PC-3 (cell line): ENCODE data around the gene PHF8. TPM values are rescaled to one million over a fixed set of nuclear protein-coding genes. Genes with fewer than 3 reads are reported as not detected.

Experiments
- ATAC-seq: fragments of 200-7000 bp; cut with Tn5 transposase; 2 replicates; pipeline ENCODE4 v1.9.1; 2020; ENCODE audit warnings: mild to moderate bottlenecking, moderate library complexity
- BruUV-seq: library from RNA; stranded (reverse); fragments of 400-500 nt; replicated peaks from 2 replicates; lab custom pipeline; 2021; lab: Mats Ljungman, UMichigan
- CTCF ChIA-PET: fragments of 300-600 bp; sonication (Branson Sonifier 250); formaldehyde crosslinking; loops from one replicate; lab custom pipeline; 2022; ENCODE audit warnings: antibody characterized with exemption; lab: Charles Lee
- POLR2A ChIA-PET: fragments of 300-600 bp; sonication (Branson Sonifier 250); formaldehyde crosslinking; loops from one replicate; lab custom pipeline; 2022; ENCODE audit warnings: antibody characterized with exemption; ENCODE audit not compliant: unreplicated experiment; lab: Charles Lee
- DNase-seq: peaks from one replicate; pipeline ENCODE4 v3.0.0-alpha.2; 2015
- H2AFZ ChIP-seq: fragments of 300-600 bp; sonication (generic); 2 replicates; pipeline ENCODE4 v1.6.0; 2016; ENCODE audit warnings: antibody characterized with exemption, low read length
- H3F3A ChIP-seq: fragments of 300-600 bp; sonication (generic); one replicate; pipeline ENCODE4 v1.6.0; 2017; ENCODE audit warnings: antibody characterized with exemption, low read length, control low read depth, mild to moderate bottlenecking; ENCODE audit not compliant: unreplicated experiment
- H3K27ac ChIP-seq: fragments of 300-600 bp; sonication (generic); 2 replicates; pipeline ENCODE4 v1.5.1; 2016; ENCODE audit warnings: mild to moderate bottlenecking, low read length
- H3K27me3 ChIP-seq: fragments of 300-600 bp; sonication (generic); 2 replicates; pipeline ENCODE4 v1.6.1; 2016; ENCODE audit warnings: low read length, mixed read lengths
- H3K36me3 ChIP-seq: fragments of 300-600 bp; sonication (generic); 2 replicates; pipeline ENCODE4 v1.6.1; 2016; ENCODE audit warnings: low read depth, mixed run types, low read length, mixed read lengths
- H3K4me1 ChIP-seq: fragments of 300-600 bp; sonication (generic); 2 replicates; pipeline ENCODE4 v1.5.1; 2016; ENCODE audit warnings: low read length; ENCODE audit not compliant: insufficient read depth
- H3K4me2 ChIP-seq: fragments of 300-600 bp; sonication (generic); 2 replicates; pipeline ENCODE4 v1.6.0; 2016; ENCODE audit warnings: low read length
- H3K4me3 ChIP-seq: fragments of 300-600 bp; sonication (generic); 2 replicates; pipeline ENCODE4 v1.5.1; 2016; ENCODE audit warnings: mild to moderate bottlenecking, low read length, mixed read lengths
- H3K79me2 ChIP-seq: fragments of 300-600 bp; sonication (generic); 2 replicates; pipeline ENCODE4 v1.6.1; 2017; ENCODE audit warnings: low read length, mixed read lengths
- H3K9ac ChIP-seq: fragments of 300-600 bp; sonication (generic); 2 replicates; pipeline ENCODE4 v1.6.0; 2016; ENCODE audit warnings: mild to moderate bottlenecking, low read length
- H3K9me2 ChIP-seq: fragments of 300-600 bp; sonication (generic); replicated peaks from 2 replicates; pipeline ENCODE4 v1.6.1; 2016; ENCODE audit warnings: mixed run types, low read length, mixed read lengths
- H3K9me3 ChIP-seq: fragments of 300-600 bp; sonication (generic); 2 replicates; pipeline ENCODE4 v1.6.1; 2016; ENCODE audit warnings: low read length, mixed read lengths
- H4K20me1 ChIP-seq: fragments of 300-600 bp; sonication (generic); 2 replicates; pipeline ENCODE4 v1.6.1; 2016; ENCODE audit warnings: low read length, mixed read lengths
- EZH2 ChIP-seq: fragments of 300-600 bp; sonication (generic); IDR thresholded peaks from one replicate; pipeline ENCODE4 v1.6.1; 2017; ENCODE audit warnings: antibody characterized with exemption, mild to moderate bottlenecking, low read length; ENCODE audit not compliant: unreplicated experiment
- EZH2phosphoT487 ChIP-seq: fragments of 300-600 bp; sonication (generic); IDR thresholded peaks from 2 replicates; pipeline ENCODE4 v1.6.1; 2018; ENCODE audit warnings: mild to moderate bottlenecking, antibody characterized with exemption, low read length, borderline replicate concordance
- intact Hi-C: fragments of 100-400 bp; cut with micrococcal nuclease; formaldehyde crosslinking; loops from 2 replicates; pipeline ENCODE4 v1.9.0; 2023
- total RNA-seq: library from RNA; depleted of rRNA; stranded (reverse); fragments of >200 nt; gene quantifications from 2 replicates; pipeline ENCODE4 v1.2.3, GENCODE V29; 2014
- TF ChIP-seq, protein P1 (sequence below): fragments of 300-600 bp; sonication (generic); conservative IDR thresholded peaks from 2 replicates; pipeline ENCODE4 v1.5.1; 2017; ENCODE audit warnings: antibody characterized with exemption, low read depth, mild to moderate bottlenecking, low read length

The PHF8 gene
- total RNA-seq, 1 experiment from 2014 or later = 19.4 TPM

DNA sequence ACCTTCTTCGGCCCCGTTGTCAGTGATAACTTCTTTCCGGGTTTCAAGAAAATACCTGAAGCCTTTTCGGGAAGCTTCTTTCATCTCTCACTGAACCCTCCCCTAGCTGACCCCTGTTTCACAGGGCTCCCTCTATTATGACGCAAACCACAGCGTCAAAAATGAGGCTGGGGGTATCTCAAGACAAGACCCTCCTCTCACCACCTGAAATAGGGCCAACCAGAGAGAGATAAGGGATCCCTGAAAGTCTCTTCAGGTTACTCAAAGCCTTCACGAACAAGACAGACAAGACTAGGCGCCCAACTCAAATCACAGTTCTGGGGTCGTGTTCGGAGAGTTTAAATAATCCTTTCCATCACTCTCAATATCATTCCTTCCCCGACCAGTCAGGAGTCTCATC, 1.2 kb downstream of the PHF8 start:
- BruUV-seq = no TSS peak
- POLR2A ChIA-PET = interaction anchor here (0.6 kb wide), 3 partner anchors 106 to 818 kb away, joined by 3 to 7 read pairs (median 5); partner anchors contain the start of gene FAM120C
- peak overlapping the region; percentile 97 for H3K9ac ChIP-seq

DNA sequence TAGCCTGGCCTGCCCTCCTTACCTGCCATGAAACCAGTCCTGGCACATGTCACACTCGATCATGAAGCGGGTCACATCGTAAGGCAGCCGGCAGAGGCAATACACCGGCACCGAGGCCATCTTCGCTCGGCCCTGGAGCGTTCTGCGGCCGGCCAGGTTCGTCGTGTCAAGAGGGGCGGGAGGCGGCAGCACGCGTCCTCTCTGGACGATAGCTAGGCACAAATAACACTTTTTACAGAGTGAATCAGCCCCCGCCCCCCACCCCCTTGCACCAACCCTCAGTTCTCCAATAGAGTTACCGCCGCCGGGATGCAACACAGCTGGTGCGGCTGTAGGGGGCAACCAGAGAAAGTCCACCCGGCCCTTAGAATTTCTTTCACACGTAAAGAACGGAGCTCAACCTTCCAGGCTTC, 1.7 kb downstream of the PHF8 start:
- H3K9ac ChIP-seq = peak overlapping the region; percentile 97
- H3F3A ChIP-seq = no peaks in the 10 kb centered on the region
- H3K27ac ChIP-seq = 0 out of 2 replicates have a peak overlapping the region, but pooled peaks have one; percentile 7
- H2AFZ ChIP-seq = peak overlapping the region; percentile 96
- no peaks in the 10 kb centered on the region for H3K9me2 ChIP-seq
- peaks cover 23% of the 10 kb centered on the region for H3K4me1 ChIP-seq
- intact Hi-C loops = loop anchor here (2.0 to 10.0 kb wide), 4 partner anchors 136 to 962 kb away; partner anchors contain the start of genes APEX2 and TSR2
- DNase-seq (peak; percentile 67), ATAC-seq (peak; percentile 35)
- CTCF ChIA-PET = interaction anchor here (0.6 kb wide), 1 partner anchor 138 kb away, joined by 4 read pairs; no protein-coding TSS in a partner anchor
- peaks cover 35% of the 10 kb centered on the region for H3K79me2 ChIP-seq
- no peaks in the 10 kb centered on the region for H4K20me1 ChIP-seq
- H3K4me2 ChIP-seq = peak overlapping the region; percentile 87
- peaks cover 12% of the 10 kb centered on the region for H3K36me3 ChIP-seq
- POLR2A ChIA-PET = interaction anchor here (0.6 kb wide), 1 partner anchor 140 kb away, joined by 3 read pairs; the partner anchor contains the start of gene FAM120C
- TF ChIP-seq EZH2 (no peak), EZH2phosphoT487 (no peak)
- TF ChIP-seq, protein P1, sequence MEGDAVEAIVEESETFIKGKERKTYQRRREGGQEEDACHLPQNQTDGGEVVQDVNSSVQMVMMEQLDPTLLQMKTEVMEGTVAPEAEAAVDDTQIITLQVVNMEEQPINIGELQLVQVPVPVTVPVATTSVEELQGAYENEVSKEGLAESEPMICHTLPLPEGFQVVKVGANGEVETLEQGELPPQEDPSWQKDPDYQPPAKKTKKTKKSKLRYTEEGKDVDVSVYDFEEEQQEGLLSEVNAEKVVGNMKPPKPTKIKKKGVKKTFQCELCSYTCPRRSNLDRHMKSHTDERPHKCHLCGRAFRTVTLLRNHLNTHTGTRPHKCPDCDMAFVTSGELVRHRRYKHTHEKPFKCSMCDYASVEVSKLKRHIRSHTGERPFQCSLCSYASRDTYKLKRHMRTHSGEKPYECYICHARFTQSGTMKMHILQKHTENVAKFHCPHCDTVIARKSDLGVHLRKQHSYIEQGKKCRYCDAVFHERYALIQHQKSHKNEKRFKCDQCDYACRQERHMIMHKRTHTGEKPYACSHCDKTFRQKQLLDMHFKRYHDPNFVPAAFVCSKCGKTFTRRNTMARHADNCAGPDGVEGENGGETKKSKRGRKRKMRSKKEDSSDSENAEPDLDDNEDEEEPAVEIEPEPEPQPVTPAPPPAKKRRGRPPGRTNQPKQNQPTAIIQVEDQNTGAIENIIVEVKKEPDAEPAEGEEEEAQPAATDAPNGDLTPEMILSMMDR = peak; percentile 25
- no TSS peak for BruUV-seq
- H3K27me3 ChIP-seq = no peaks in the 10 kb centered on the region
- peak overlapping the region; percentile 83 for H3K4me3 ChIP-seq
- no peaks in the 10 kb centered on the region for H3K9me3 ChIP-seq

More for the DNA sequence above, 1.2 kb downstream of the PHF8 start:
- Histone ChIP-seq H2AFZ (peak overlapping the region; percentile 96), H3F3A (no peaks in the 10 kb centered on the region), H3K27ac (peak overlapping the region; percentile 94; the same call in 1 of the 2 replicates), H3K4me1 (peaks cover 24% of the 10 kb centered on the region), H3K9me2 (no peaks in the 10 kb centered on the region), H3K79me2 (peaks cover 35% of the 10 kb centered on the region), H3K4me3 (peak overlapping the region; percentile 83), H3K27me3 (no peaks in the 10 kb centered on the region), H3K4me2 (peak overlapping the region; percentile 87), H4K20me1 (no peaks in the 10 kb centered on the region), H3K9me3 (no peaks in the 10 kb centered on the region), H3K36me3 (peaks cover 11% of the 10 kb centered on the region)
- ATAC-seq (no peak), DNase-seq (peak; percentile 2)
- TF ChIP-seq EZH2 (no peak), EZH2phosphoT487 (no peak)
- TF ChIP-seq, protein P1 = no peak
- CTCF ChIA-PET = no interaction called here
- intact Hi-C loops = loop anchor here (2.0 to 10.0 kb wide), 4 partner anchors 136 to 962 kb away; partner anchors contain the start of genes APEX2 and TSR2

DNA sequence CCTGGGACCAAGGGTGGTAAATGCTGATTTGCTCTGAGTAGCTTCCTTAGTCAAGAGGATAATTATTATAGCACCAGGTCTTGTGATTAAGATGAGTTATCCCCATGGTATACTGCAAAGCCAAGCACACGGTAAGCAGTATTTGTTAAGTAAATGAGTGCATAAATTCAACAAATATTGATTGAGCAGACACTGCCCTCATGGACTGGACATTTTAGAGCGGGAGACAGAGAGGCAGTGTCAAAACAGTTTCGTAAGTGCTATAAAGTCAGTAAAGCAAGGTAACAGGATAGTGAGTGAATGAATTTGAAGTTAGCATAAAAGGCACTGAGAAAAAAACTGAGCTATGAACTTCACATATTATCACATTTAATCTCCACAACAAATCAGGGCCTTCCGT, 13.9 kb downstream of the PHF8 start:
- DNase-seq (no peak), ATAC-seq (no peak)
- no peak overlapping the region for H3K9ac ChIP-seq
- H3K79me2 ChIP-seq = no peaks in the 10 kb centered on the region
- intact Hi-C loops = no loop called here
- no peak overlapping the region for H3K4me2 ChIP-seq
- ChIA-PET CTCF (no interaction called here), POLR2A (no interaction called here)
- H3K36me3 ChIP-seq = peaks cover 13% of the 10 kb centered on the region
- H4K20me1 ChIP-seq = no peaks in the 10 kb centered on the region
- no peak overlapping the region for H3K4me3 ChIP-seq
- H3K9me3 ChIP-seq = no peaks in the 10 kb centered on the region
- H3K27me3 ChIP-seq = no peaks in the 10 kb centered on the region
- TF ChIP-seq, protein P1 = no peak
- TF ChIP-seq EZH2phosphoT487 = no peak
- TF ChIP-seq EZH2 = no peak
- H3F3A ChIP-seq = no peaks in the 10 kb centered on the region
- no TSS peak for BruUV-seq
- no peak overlapping the region for H2AFZ ChIP-seq
- H3K9me2 ChIP-seq = no peaks in the 10 kb centered on the region
- no peak overlapping the region for H3K27ac ChIP-seq
- H3K4me1 ChIP-seq = no peaks in the 10 kb centered on the region
